Measurements from ENCODE around the gene ALDH1A2.
"Not testable (repeated sequence)": the region's sequence is repeated elsewhere in the genome, so short reads cannot be mapped to it uniquely, and the experiment has no call there.

The ALDH1A2 gene

GRCh38 chr15:58028392-58028791, 37.1 kb downstream of the ALDH1A2 start:
- not testable (repeated sequence) for DNase-seq; H3K27ac ChIP-seq (ENCODE audit: insufficient read depth, low read length, poor library complexity, severe bottlenecking); H3K4me1 ChIP-seq (ENCODE audit: control insufficient read depth, insufficient read depth, low read length, poor library complexity, severe bottlenecking); H3K27me3 ChIP-seq (replicated peaks; ENCODE audit: control insufficient read depth, insufficient read depth, low read length, poor library complexity, severe bottlenecking); H3K36me3 ChIP-seq (ENCODE audit: control insufficient read depth, insufficient read depth, low read length); H3K4me3 ChIP-seq (ENCODE audit: insufficient read depth, low read depth, low read length, poor library complexity, severe bottlenecking); H3K9me3 ChIP-seq (ENCODE audit: control insufficient read depth, low read length)

DNA sequence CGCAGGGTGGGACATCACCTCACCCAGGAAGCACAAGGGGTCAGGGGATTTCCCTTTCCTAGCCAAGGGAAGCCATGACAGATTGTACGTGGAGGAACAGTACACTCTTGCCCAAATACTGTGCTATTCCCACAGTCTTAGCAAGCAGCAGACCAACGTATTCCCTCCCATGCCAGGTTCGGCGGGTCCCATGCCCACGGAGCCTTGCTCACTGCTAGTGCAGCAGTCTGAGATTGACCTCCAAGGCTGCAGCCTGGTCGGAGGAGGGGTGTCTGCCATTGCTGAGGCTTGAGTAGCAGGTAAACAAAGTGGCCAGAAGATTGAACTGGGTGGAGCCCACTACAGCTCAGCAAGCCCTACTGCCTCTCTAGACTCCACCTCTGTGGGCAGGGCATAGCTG, 39.0 kb downstream of the ALDH1A2 start:
- DNase-seq = no peak
- no peaks in the 10 kb centered on the region for H3K36me3 ChIP-seq (ENCODE audit: control insufficient read depth, insufficient read depth, low read length)
- no peak overlapping the region for H3K27ac ChIP-seq (ENCODE audit: insufficient read depth, low read length, poor library complexity, severe bottlenecking)
- H3K4me3 ChIP-seq (ENCODE audit: insufficient read depth, low read depth, low read length, poor library complexity, severe bottlenecking) = no peak overlapping the region
- H3K4me1 ChIP-seq (ENCODE audit: control insufficient read depth, insufficient read depth, low read length, poor library complexity, severe bottlenecking) = no peaks in the 10 kb centered on the region
- H3K27me3 ChIP-seq (replicated peaks; ENCODE audit: control insufficient read depth, insufficient read depth, low read length, poor library complexity, severe bottlenecking) = no peaks in the 10 kb centered on the region
- H3K9me3 ChIP-seq (ENCODE audit: control insufficient read depth, low read length) = peaks cover 3% of the 10 kb centered on the region

DNA sequence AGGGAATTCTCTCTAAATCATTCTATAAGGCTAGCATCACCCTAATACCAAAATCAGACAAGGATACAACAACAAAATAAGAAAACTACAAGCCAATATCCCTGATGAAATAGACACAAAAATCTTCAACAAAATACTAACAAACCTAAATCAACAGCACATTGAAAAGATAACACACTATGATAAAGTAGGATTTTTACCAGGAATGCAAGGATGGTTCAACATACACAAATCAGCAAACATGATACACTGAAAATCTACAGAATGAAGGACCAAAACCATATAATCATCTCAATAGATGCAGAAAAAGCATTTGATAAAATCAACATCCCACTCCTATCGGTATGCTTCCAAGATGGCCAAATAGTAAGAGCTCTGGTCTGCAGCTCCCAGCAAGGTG, 39.5 kb downstream of the ALDH1A2 start:
- no peak overlapping the region for H3K4me3 ChIP-seq (ENCODE audit: insufficient read depth, low read depth, low read length, poor library complexity, severe bottlenecking)
- H3K27me3 ChIP-seq (replicated peaks; ENCODE audit: control insufficient read depth, insufficient read depth, low read length, poor library complexity, severe bottlenecking) = no peaks in the 10 kb centered on the region
- no peaks in the 10 kb centered on the region for H3K36me3 ChIP-seq (ENCODE audit: control insufficient read depth, insufficient read depth, low read length)
- H3K27ac ChIP-seq (ENCODE audit: insufficient read depth, low read length, poor library complexity, severe bottlenecking) = no peak overlapping the region
- H3K9me3 ChIP-seq (ENCODE audit: control insufficient read depth, low read length) = peaks cover 3% of the 10 kb centered on the region
- DNase-seq = no peak
- no peaks in the 10 kb centered on the region for H3K4me1 ChIP-seq (ENCODE audit: control insufficient read depth, insufficient read depth, low read length, poor library complexity, severe bottlenecking)

DNA sequence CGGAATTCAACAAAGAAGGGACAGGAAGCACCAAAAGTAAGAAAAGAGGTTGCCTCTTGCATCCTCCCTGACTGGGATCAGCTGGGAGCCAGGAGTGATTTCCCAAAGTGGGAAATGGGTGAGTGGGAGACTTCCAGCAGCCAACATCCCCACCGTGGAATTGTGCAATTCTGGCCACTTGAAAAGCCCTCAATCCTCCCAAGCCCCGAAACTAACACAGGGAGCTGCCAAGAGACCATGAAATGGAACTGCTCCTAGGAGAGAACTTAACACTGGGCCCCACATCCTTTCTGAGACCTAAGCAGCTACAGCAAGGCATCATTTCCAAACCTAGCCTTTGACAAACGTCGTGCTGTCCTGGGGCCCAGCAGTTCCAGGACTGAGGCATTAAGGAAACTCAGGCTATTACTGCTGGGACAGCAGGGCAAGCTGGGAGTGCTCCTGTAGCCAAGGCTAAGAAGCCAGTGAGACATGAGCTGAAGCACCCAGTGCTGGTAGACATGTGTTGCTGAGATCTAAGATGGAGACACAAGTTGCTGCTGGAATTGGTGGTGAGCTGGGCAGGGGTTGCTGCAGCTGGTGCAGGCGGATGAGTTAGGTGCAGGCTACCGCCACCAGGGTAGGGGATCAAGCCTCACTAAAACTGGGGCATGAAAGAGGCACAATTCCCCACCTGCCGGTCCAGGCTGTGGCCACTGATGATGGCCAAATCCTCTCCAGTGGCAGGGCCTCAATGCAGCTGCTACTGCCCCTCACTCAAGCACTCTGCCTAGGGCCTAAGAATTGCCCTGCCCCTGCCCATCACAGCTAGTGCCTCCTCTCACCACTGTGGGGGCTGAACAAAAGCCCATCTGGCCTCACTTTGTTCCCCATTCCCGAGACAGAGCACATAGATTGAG, 43.9 kb downstream of the ALDH1A2 start:
- H3K4me1 ChIP-seq (ENCODE audit: control insufficient read depth, insufficient read depth, low read length, poor library complexity, severe bottlenecking) = no peaks in the 10 kb centered on the region

GRCh38 chr15:58019503-58020376, 45.8 kb downstream of the ALDH1A2 start:
- Histone ChIP-seq H3K9me3 (ENCODE audit: control insufficient read depth, low read length) (no peaks in the 10 kb centered on the region), H3K27me3 (replicated peaks; ENCODE audit: control insufficient read depth, insufficient read depth, low read length, poor library complexity, severe bottlenecking) (no peaks in the 10 kb centered on the region), H3K4me3 (ENCODE audit: insufficient read depth, low read depth, low read length, poor library complexity, severe bottlenecking) (no peak overlapping the region), H3K4me1 (ENCODE audit: control insufficient read depth, insufficient read depth, low read length, poor library complexity, severe bottlenecking) (no peaks in the 10 kb centered on the region), H3K27ac (ENCODE audit: insufficient read depth, low read length, poor library complexity, severe bottlenecking) (no peak overlapping the region), H3K36me3 (ENCODE audit: control insufficient read depth, insufficient read depth, low read length) (no peaks in the 10 kb centered on the region)
- DNase-seq = no peak

More for the DNA sequence above, 43.9 kb downstream of the ALDH1A2 start:
- no peak for DNase-seq
- H3K27me3 ChIP-seq (replicated peaks; ENCODE audit: control insufficient read depth, insufficient read depth, low read length, poor library complexity, severe bottlenecking) = no peaks in the 10 kb centered on the region
- no peak overlapping the region for H3K27ac ChIP-seq (ENCODE audit: insufficient read depth, low read length, poor library complexity, severe bottlenecking)
- H3K4me3 ChIP-seq (ENCODE audit: insufficient read depth, low read depth, low read length, poor library complexity, severe bottlenecking) = no peak overlapping the region
- peaks cover 3% of the 10 kb centered on the region for H3K9me3 ChIP-seq (ENCODE audit: control insufficient read depth, low read length)
- H3K36me3 ChIP-seq (ENCODE audit: control insufficient read depth, insufficient read depth, low read length) = no peaks in the 10 kb centered on the region

GRCh38 chr15:58017869-58018268, 47.6 kb downstream of the ALDH1A2 start:
- Histone ChIP-seq H3K27ac (ENCODE audit: insufficient read depth, low read length, poor library complexity, severe bottlenecking) (no peak overlapping the region), H3K36me3 (ENCODE audit: control insufficient read depth, insufficient read depth, low read length) (no peaks in the 10 kb centered on the region), H3K4me3 (ENCODE audit: insufficient read depth, low read depth, low read length, poor library complexity, severe bottlenecking) (no peak overlapping the region), H3K9me3 (ENCODE audit: control insufficient read depth, low read length) (no peaks in the 10 kb centered on the region), H3K4me1 (ENCODE audit: control insufficient read depth, insufficient read depth, low read length, poor library complexity, severe bottlenecking) (no peaks in the 10 kb centered on the region), H3K27me3 (replicated peaks; ENCODE audit: control insufficient read depth, insufficient read depth, low read length, poor library complexity, severe bottlenecking) (no peaks in the 10 kb centered on the region)
- no peak for DNase-seq

DNA sequence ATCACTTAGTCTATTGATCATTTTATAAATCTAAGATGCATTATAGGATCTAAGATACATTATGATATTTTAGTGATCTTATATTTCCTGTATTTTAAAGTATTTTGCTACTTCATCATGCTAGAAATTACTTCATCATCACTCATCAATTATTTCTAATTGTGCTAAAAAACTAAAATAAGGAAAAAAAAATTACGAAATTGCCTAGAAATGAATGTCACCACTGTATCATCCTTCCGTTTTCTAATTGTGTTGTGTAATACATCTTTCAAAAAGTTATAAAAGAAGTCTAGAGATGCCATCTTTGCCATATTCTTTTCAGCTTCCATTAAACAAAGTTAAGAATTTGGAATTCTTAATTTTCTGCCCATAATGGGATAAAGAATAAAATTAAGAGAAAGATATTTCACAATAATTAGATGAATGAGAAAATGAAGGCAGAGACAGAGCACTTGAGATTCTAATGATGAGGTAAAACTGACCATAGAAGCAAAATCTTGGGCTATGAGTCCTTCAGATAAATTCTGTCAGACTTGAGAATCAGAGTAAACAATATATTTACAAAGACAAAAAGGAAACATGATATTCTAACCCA, 48.8 kb downstream of the ALDH1A2 start:
- no peaks in the 10 kb centered on the region for H3K9me3 ChIP-seq (ENCODE audit: control insufficient read depth, low read length)
- no peak overlapping the region for H3K4me3 ChIP-seq (ENCODE audit: insufficient read depth, low read depth, low read length, poor library complexity, severe bottlenecking)
- H3K27ac ChIP-seq (ENCODE audit: insufficient read depth, low read length, poor library complexity, severe bottlenecking) = no peak overlapping the region
- peaks cover 3% of the 10 kb centered on the region for H3K27me3 ChIP-seq (replicated peaks; ENCODE audit: control insufficient read depth, insufficient read depth, low read length, poor library complexity, severe bottlenecking)
- DNase-seq = no peak
- no peaks in the 10 kb centered on the region for H3K4me1 ChIP-seq (ENCODE audit: control insufficient read depth, insufficient read depth, low read length, poor library complexity, severe bottlenecking)
- no peaks in the 10 kb centered on the region for H3K36me3 ChIP-seq (ENCODE audit: control insufficient read depth, insufficient read depth, low read length)

DNA sequence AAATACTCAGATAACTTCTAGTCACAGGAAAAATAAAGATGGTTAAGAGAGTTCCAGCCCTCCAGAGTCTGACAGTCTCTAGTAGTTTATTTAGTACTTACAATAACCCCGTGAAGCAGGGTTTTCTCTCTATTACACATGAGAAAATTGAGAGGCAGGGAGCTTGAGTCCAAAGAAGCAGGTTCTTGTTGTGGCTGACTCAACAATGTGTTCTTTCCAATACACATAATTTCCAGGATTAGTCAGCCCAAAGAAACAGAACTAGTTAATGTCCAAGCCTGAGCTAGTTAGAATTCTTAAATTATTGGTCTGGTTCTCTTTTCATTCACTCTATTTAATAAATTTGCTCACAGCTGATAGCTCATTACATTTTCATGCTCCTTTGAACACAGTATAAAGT, 49.9 kb downstream of the ALDH1A2 start:
- H3K4me1 ChIP-seq (ENCODE audit: control insufficient read depth, insufficient read depth, low read length, poor library complexity, severe bottlenecking) = no peaks in the 10 kb centered on the region
- H3K27ac ChIP-seq (ENCODE audit: insufficient read depth, low read length, poor library complexity, severe bottlenecking) = no peak overlapping the region
- H3K27me3 ChIP-seq (replicated peaks; ENCODE audit: control insufficient read depth, insufficient read depth, low read length, poor library complexity, severe bottlenecking) = peaks cover 3% of the 10 kb centered on the region
- no peak for DNase-seq
- H3K36me3 ChIP-seq (ENCODE audit: control insufficient read depth, insufficient read depth, low read length) = no peaks in the 10 kb centered on the region
- H3K9me3 ChIP-seq (ENCODE audit: control insufficient read depth, low read length) = no peaks in the 10 kb centered on the region
- H3K4me3 ChIP-seq (ENCODE audit: insufficient read depth, low read depth, low read length, poor library complexity, severe bottlenecking) = no peak overlapping the region

DNA sequence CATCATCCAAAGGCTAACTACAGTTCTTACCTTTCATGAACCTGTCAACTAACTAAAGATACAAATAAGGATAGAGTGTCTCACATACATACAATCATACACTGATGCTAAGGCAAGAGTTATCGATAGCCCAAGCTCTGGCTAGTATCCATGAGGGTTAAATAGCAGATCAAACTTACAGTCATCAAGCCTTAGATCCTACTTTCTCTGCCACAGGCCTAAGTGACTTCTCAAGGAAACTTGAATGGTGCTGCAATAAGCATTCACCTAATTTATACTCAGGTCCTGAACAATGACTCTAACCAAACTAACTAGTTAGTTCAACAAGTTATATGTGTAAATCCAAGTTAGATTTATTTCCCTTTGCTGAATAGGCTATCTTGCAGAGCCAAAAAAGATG, 51.0 kb downstream of the ALDH1A2 start:
- Histone ChIP-seq H3K36me3 (ENCODE audit: control insufficient read depth, insufficient read depth, low read length) (no peaks in the 10 kb centered on the region), H3K27me3 (replicated peaks; ENCODE audit: control insufficient read depth, insufficient read depth, low read length, poor library complexity, severe bottlenecking) (peaks cover 3% of the 10 kb centered on the region), H3K4me1 (ENCODE audit: control insufficient read depth, insufficient read depth, low read length, poor library complexity, severe bottlenecking) (no peaks in the 10 kb centered on the region), H3K27ac (ENCODE audit: insufficient read depth, low read length, poor library complexity, severe bottlenecking) (no peak overlapping the region), H3K9me3 (ENCODE audit: control insufficient read depth, low read length) (no peaks in the 10 kb centered on the region), H3K4me3 (ENCODE audit: insufficient read depth, low read depth, low read length, poor library complexity, severe bottlenecking) (no peak overlapping the region)
- no peak for DNase-seq

Measured in effector memory CD4-positive, alpha-beta T cell (primary cell).